PFSK-1 (cell line): Measurements from ENCODE around the gene FCHSD1.

Source experiments
- FOXP2 ChIP-seq: optimal IDR thresholded peaks from 2 replicates; pipeline ENCODE3; 2011; ENCODE audit warnings: borderline replicate concordance, control low read depth, inconsistent platforms; ENCODE audit not compliant: insufficient read depth; ENCODE audit errors: extremely low read length, extremely low read depth
- POLR2AphosphoS5 ChIP-seq: IDR thresholded peaks from 2 replicates; pipeline ENCODE4 v1.6.1; 2012; ENCODE audit warnings: low read depth, mild to moderate bottlenecking, control low read depth, low read length, moderate library complexity
- SIN3A ChIP-seq: IDR thresholded peaks from 2 replicates; pipeline ENCODE4 v1.6.1; 2012; ENCODE audit warnings: mild to moderate bottlenecking, low read length, moderate library complexity, borderline replicate concordance; ENCODE audit not compliant: insufficient read depth
- TAF1 ChIP-seq: IDR thresholded peaks from 2 replicates; pipeline ENCODE4 v1.6.1; 2012; ENCODE audit warnings: low read length, control low read depth, borderline replicate concordance; ENCODE audit not compliant: insufficient read depth
- TF ChIP-seq, protein P1 (sequence below), 2 experiments: IDR thresholded peaks; 2 replicates each; pipeline versions ENCODE4 v1.6.1 to v1.8.0; 2011 to 2012; ENCODE audit warnings: low read depth in 2 of 2, low read length in 2 of 2, control low read depth in 1 of 2, inconsistent platforms in 1 of 2, mild to moderate bottlenecking in 1 of 2, moderate library complexity in 1 of 2; ENCODE audit not compliant: insufficient read depth in 1 of 2

DNA sequence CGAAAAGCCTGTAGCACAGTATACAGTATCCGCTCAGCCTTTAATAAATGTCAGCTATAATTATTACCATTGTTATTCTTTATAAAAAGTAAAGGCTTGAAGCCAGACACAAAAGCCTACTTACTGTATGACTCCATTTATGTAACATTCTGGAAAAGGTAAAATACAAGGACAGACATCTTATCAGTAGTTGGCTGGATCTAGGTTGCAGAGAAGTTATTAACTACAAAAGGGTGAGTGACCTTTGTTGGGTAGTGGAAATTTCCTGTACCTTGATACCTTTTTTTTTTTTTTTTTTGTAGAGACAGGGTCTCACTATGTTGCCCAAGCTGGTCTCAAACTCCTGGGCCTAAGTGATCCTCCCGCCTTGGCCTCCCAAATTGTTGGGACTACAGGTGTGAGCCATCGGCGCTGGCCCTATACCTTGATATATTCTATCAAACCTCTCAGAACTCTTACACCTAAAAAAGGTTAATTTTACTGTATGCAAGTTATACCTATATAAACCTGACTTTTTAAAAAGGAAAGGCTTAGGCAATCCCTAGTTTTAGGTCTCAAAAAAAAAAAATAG lies 20.6 kb downstream of the FCHSD1 start:
- TF ChIP-seq POLR2AphosphoS5 (no peak), SIN3A (no peak), TAF1 (no peak), FOXP2 (no peak)
- TF ChIP-seq, protein P1, sequence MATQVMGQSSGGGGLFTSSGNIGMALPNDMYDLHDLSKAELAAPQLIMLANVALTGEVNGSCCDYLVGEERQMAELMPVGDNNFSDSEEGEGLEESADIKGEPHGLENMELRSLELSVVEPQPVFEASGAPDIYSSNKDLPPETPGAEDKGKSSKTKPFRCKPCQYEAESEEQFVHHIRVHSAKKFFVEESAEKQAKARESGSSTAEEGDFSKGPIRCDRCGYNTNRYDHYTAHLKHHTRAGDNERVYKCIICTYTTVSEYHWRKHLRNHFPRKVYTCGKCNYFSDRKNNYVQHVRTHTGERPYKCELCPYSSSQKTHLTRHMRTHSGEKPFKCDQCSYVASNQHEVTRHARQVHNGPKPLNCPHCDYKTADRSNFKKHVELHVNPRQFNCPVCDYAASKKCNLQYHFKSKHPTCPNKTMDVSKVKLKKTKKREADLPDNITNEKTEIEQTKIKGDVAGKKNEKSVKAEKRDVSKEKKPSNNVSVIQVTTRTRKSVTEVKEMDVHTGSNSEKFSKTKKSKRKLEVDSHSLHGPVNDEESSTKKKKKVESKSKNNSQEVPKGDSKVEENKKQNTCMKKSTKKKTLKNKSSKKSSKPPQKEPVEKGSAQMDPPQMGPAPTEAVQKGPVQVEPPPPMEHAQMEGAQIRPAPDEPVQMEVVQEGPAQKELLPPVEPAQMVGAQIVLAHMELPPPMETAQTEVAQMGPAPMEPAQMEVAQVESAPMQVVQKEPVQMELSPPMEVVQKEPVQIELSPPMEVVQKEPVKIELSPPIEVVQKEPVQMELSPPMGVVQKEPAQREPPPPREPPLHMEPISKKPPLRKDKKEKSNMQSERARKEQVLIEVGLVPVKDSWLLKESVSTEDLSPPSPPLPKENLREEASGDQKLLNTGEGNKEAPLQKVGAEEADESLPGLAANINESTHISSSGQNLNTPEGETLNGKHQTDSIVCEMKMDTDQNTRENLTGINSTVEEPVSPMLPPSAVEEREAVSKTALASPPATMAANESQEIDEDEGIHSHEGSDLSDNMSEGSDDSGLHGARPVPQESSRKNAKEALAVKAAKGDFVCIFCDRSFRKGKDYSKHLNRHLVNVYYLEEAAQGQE (IDR thresholded peaks at IDR 0.05; ENCODE audit: insufficient read depth in 1 of 2, low read depth in 2 of 2, low read length in 2 of 2): no peak
